GM12878 (cell line): Measurements from ENCODE around the gene NDUFV1.

Source experiments
- CREM ChIP-seq: IDR thresholded peaks from 2 replicates; pipeline ENCODE4 v1.6.1; 2014; ENCODE audit warnings: antibody characterized with exemption, low read depth
- EZH2 ChIP-seq: IDR thresholded peaks from 2 replicates; pipeline ENCODE4 v1.6.1; 2012; ENCODE audit warnings: low read depth, mild to moderate bottlenecking, control low read depth, inconsistent platforms, low read length, borderline replicate concordance; ENCODE audit not compliant: control insufficient read depth
- FOS ChIP-seq: IDR thresholded peaks from 3 replicates; pipeline ENCODE4 v1.6.1; 2011; ENCODE audit warnings: borderline replicate concordance; ENCODE audit not compliant: insufficient read length; ENCODE audit errors: extremely low read depth
- NFYB ChIP-seq: IDR thresholded peaks from 2 replicates; pipeline ENCODE4 v1.6.1; 2011; ENCODE audit warnings: low read depth, mild to moderate bottlenecking, low read length, improper control_type of control experiment, moderate library complexity; ENCODE audit not compliant: insufficient read depth
- POLR2A ChIP-seq: IDR thresholded peaks from 2 replicates; pipeline ENCODE4 v1.6.1; 2011; ENCODE audit warnings: low read depth, mild to moderate bottlenecking, low read length
- SIN3A ChIP-seq: IDR thresholded peaks from 2 replicates; pipeline ENCODE4 v1.6.1; 2012; ENCODE audit warnings: low read depth, low read length, improper control_type of control experiment
- YY1 ChIP-seq: IDR thresholded peaks from 2 replicates; pipeline ENCODE4 v1.6.1; 2011; ENCODE audit warnings: low read depth, mild to moderate bottlenecking, low read length
- ZNF274 ChIP-seq: IDR thresholded peaks from one replicate; pipeline ENCODE4 v1.8.0; 2011; ENCODE audit not compliant: insufficient read length, insufficient read depth
- TF ChIP-seq, protein P1 (sequence below), 3 experiments: IDR thresholded peaks in 2 of 3; conservative IDR thresholded peaks in 1 of 3; 2 replicates each; pipeline ENCODE4 v1.5.1; 2011; ENCODE audit warnings: low read depth in 3 of 3, low read length in 3 of 3, mild to moderate bottlenecking in 3 of 3, control low read depth in 2 of 3, moderate library complexity in 2 of 3, inconsistent platforms in 1 of 3, mixed read lengths in 1 of 3; ENCODE audit not compliant: control insufficient read depth in 2 of 3, insufficient read depth in 1 of 3; ENCODE audit errors: extremely low read depth in 1 of 3
- TF ChIP-seq, protein P2 (sequence below): IDR thresholded peaks from 2 replicates; pipeline ENCODE4 v1.6.1; 2012; ENCODE audit warnings: improper control_type of control experiment, low read depth, low read length; ENCODE audit not compliant: insufficient replicate concordance

DNA sequence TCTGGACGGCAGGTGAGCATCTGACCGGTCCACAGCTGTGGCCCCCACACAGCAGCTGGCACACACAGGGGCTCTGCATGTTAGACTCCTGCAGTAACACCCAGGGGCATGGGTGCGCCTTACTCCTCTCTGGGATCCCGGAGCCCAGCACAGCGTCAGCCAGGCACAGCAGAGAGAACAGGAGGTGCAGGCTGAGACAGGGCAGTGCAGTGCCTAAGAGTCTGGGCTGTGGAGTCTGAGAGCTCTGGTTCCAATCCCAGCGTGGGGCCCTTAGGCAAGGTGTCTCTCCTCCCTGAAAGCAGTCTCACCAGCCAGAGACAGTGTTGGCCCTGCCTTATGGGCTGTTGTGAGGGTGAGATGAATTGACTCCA is 20.7 kb downstream of the NDUFV1 start:
- TF ChIP-seq SIN3A (no peak), CREM (no peak), ZNF274 (no peak), NFYB (no peak), YY1 (no peak), FOS (no peak), POLR2A (no peak), EZH2 (no peak)
- TF ChIP-seq, protein P1, sequence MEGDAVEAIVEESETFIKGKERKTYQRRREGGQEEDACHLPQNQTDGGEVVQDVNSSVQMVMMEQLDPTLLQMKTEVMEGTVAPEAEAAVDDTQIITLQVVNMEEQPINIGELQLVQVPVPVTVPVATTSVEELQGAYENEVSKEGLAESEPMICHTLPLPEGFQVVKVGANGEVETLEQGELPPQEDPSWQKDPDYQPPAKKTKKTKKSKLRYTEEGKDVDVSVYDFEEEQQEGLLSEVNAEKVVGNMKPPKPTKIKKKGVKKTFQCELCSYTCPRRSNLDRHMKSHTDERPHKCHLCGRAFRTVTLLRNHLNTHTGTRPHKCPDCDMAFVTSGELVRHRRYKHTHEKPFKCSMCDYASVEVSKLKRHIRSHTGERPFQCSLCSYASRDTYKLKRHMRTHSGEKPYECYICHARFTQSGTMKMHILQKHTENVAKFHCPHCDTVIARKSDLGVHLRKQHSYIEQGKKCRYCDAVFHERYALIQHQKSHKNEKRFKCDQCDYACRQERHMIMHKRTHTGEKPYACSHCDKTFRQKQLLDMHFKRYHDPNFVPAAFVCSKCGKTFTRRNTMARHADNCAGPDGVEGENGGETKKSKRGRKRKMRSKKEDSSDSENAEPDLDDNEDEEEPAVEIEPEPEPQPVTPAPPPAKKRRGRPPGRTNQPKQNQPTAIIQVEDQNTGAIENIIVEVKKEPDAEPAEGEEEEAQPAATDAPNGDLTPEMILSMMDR (IDR thresholded peaks at IDR 0.05 in 2 of 3, conservative IDR thresholded peaks at IDR 0.05 in 1 of 3; ENCODE audit: control insufficient read depth in 2 of 3, extremely low read depth in 1 of 3, insufficient read depth in 1 of 3, low read depth in 3 of 3, low read length in 3 of 3), result no peak
- TF ChIP-seq, protein P2, sequence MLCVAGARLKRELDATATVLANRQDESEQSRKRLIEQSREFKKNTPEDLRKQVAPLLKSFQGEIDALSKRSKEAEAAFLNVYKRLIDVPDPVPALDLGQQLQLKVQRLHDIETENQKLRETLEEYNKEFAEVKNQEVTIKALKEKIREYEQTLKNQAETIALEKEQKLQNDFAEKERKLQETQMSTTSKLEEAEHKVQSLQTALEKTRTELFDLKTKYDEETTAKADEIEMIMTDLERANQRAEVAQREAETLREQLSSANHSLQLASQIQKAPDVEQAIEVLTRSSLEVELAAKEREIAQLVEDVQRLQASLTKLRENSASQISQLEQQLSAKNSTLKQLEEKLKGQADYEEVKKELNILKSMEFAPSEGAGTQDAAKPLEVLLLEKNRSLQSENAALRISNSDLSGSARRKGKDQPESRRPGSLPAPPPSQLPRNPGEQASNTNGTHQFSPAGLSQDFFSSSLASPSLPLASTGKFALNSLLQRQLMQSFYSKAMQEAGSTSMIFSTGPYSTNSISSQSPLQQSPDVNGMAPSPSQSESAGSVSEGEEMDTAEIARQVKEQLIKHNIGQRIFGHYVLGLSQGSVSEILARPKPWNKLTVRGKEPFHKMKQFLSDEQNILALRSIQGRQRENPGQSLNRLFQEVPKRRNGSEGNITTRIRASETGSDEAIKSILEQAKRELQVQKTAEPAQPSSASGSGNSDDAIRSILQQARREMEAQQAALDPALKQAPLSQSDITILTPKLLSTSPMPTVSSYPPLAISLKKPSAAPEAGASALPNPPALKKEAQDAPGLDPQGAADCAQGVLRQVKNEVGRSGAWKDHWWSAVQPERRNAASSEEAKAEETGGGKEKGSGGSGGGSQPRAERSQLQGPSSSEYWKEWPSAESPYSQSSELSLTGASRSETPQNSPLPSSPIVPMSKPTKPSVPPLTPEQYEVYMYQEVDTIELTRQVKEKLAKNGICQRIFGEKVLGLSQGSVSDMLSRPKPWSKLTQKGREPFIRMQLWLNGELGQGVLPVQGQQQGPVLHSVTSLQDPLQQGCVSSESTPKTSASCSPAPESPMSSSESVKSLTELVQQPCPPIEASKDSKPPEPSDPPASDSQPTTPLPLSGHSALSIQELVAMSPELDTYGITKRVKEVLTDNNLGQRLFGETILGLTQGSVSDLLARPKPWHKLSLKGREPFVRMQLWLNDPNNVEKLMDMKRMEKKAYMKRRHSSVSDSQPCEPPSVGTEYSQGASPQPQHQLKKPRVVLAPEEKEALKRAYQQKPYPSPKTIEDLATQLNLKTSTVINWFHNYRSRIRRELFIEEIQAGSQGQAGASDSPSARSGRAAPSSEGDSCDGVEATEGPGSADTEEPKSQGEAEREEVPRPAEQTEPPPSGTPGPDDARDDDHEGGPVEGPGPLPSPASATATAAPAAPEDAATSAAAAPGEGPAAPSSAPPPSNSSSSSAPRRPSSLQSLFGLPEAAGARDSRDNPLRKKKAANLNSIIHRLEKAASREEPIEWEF, result no peak
